H9 (cell line): ENCODE data around the gene TRABD. TPM values are rescaled to one million over a fixed set of nuclear protein-coding genes. Genes with fewer than 3 reads are reported as not detected.

Experiments
- DNase-seq: peaks from one replicate; pipeline ENCODE4 v3.0.0-alpha.2; 2017
- H2AFZ ChIP-seq: one replicate; pipeline ENCODE4 v1.6.1; 2013; ENCODE audit warnings: mild to moderate bottlenecking, low read length, control low read depth, moderate library complexity
- H2AK5ac ChIP-seq: 2 replicates; pipeline ENCODE4 v1.6.1; 2013; ENCODE audit warnings: low read length, control low read depth, mixed read lengths; ENCODE audit not compliant: insufficient read length
- H2BK120ac ChIP-seq: one replicate; pipeline ENCODE4 v1.6.1; 2013; ENCODE audit warnings: low read depth, mild to moderate bottlenecking, low read length, control low read depth, inconsistent platforms; ENCODE audit not compliant: poor library complexity, severe bottlenecking
- H2BK12ac ChIP-seq: 2 replicates; pipeline ENCODE4 v1.6.1; 2013; ENCODE audit warnings: low read length, control low read depth, mixed read lengths, low read depth; ENCODE audit not compliant: insufficient read length
- H2BK15ac ChIP-seq: 2 replicates; pipeline ENCODE4 v1.6.1; 2013; ENCODE audit warnings: low read depth, low read length, control low read depth
- H2BK20ac ChIP-seq: one replicate; pipeline ENCODE4 v1.6.1; 2013; ENCODE audit warnings: low read depth, mild to moderate bottlenecking, low read length, control low read depth, inconsistent platforms; ENCODE audit not compliant: poor library complexity, severe bottlenecking
- H2BK5ac ChIP-seq: 2 replicates; pipeline ENCODE4 v1.6.1; 2013; ENCODE audit warnings: low read length, control low read depth, mixed read lengths; ENCODE audit not compliant: insufficient read length
- H3K14ac ChIP-seq: 2 replicates; pipeline ENCODE4 v1.6.1; 2013; ENCODE audit warnings: low read length, control low read depth; ENCODE audit not compliant: insufficient read depth
- H3K18ac ChIP-seq: 2 replicates; pipeline ENCODE4 v1.6.1; 2013; ENCODE audit warnings: low read depth, mild to moderate bottlenecking, mixed read lengths, low read length, control low read depth; ENCODE audit not compliant: insufficient read length
- H3K23ac ChIP-seq: 2 replicates; pipeline ENCODE4 v1.6.1; 2013; ENCODE audit warnings: low read length, control low read depth, mixed read lengths, low read depth; ENCODE audit not compliant: insufficient read length
- H3K23me2 ChIP-seq: 2 replicates; pipeline ENCODE4 v1.6.1; 2013; ENCODE audit warnings: low read depth, mild to moderate bottlenecking, mixed read lengths, low read length, control low read depth; ENCODE audit not compliant: insufficient read length, poor library complexity, severe bottlenecking
- H3K27ac ChIP-seq: 2 replicates; pipeline ENCODE4 v1.5.1; 2013; ENCODE audit warnings: low read length, control low read depth, mixed read lengths, low read depth; ENCODE audit not compliant: insufficient read length
- H3K27me3 ChIP-seq: 2 replicates; pipeline ENCODE4 v1.6.1; 2013; ENCODE audit warnings: low read length, control low read depth, inconsistent platforms; ENCODE audit not compliant: insufficient read depth
- H3K4ac ChIP-seq: 2 replicates; pipeline ENCODE4 v1.6.1; 2013; ENCODE audit warnings: low read depth, mild to moderate bottlenecking, control low read depth, inconsistent platforms, low read length, moderate library complexity
- H3K4me1 ChIP-seq: 2 replicates; pipeline ENCODE4 v1.6.1; 2013; ENCODE audit warnings: low read length, control low read depth, inconsistent platforms; ENCODE audit not compliant: insufficient read depth
- H3K4me2 ChIP-seq: 2 replicates; pipeline ENCODE4 v1.6.1; 2013; ENCODE audit warnings: low read length, control low read depth, mixed read lengths; ENCODE audit not compliant: insufficient read length, insufficient read depth
- H3K56ac ChIP-seq: 2 replicates; pipeline ENCODE4 v1.6.1; 2013; ENCODE audit warnings: low read depth, mild to moderate bottlenecking, mixed read lengths, low read length, control low read depth; ENCODE audit not compliant: insufficient read length
- H3K79me1 ChIP-seq: 2 replicates; pipeline ENCODE4 v1.6.1; 2013; ENCODE audit warnings: low read depth, mild to moderate bottlenecking, moderate library complexity, low read length, control low read depth, inconsistent platforms; ENCODE audit not compliant: insufficient read depth, poor library complexity, severe bottlenecking
- H3K79me2 ChIP-seq: 2 replicates; pipeline ENCODE4 v1.6.1; 2013; ENCODE audit warnings: low read length, control low read depth, inconsistent platforms; ENCODE audit not compliant: insufficient read depth
- H3K9ac ChIP-seq: 2 replicates; pipeline ENCODE4 v1.6.1; 2013; ENCODE audit warnings: low read length, control low read depth, mixed read lengths; ENCODE audit not compliant: insufficient read length; ENCODE audit errors: extremely low read depth
- H3K9me3 ChIP-seq: one replicate; pipeline ENCODE4 v1.6.1; 2013; ENCODE audit warnings: low read depth, low read length, inconsistent platforms; ENCODE audit not compliant: control insufficient read depth
- H3T11ph ChIP-seq: one replicate; pipeline ENCODE4 v1.6.1; 2013; ENCODE audit warnings: mild to moderate bottlenecking, low read length, control low read depth, inconsistent platforms
- H4K20me1 ChIP-seq: one replicate; pipeline ENCODE4 v1.6.1; 2013; ENCODE audit not compliant: control insufficient read depth, insufficient read length, insufficient read depth
- H4K5ac ChIP-seq: 2 replicates; pipeline ENCODE4 v1.6.1; 2013; ENCODE audit warnings: low read depth, mild to moderate bottlenecking, mixed read lengths, low read length, control low read depth; ENCODE audit not compliant: insufficient read length
- H4K8ac ChIP-seq: replicated peaks from 2 replicates; pipeline ENCODE4 v1.6.1; 2013; ENCODE audit warnings: low read length, control low read depth, mixed read lengths, low read depth; ENCODE audit not compliant: insufficient read length
- H4K91ac ChIP-seq: 2 replicates; pipeline ENCODE4 v1.6.1; 2013; ENCODE audit warnings: low read depth, mild to moderate bottlenecking, moderate library complexity, mixed read lengths, low read length, control low read depth; ENCODE audit not compliant: insufficient read length
- H3K27ac Mint-ChIP-seq, 3 experiments: 2 replicates in 2 of 3; 3 replicates in 1 of 3; pipeline ENCODE4 v1.8.0; 2020 to 2021; ENCODE audit warnings: mixed read lengths in 3 of 3, mild to moderate bottlenecking in 1 of 3, moderate library complexity in 1 of 3
- H3K27me3 Mint-ChIP-seq: 2 replicates; pipeline ENCODE4 v1.8.0; 2021; ENCODE audit warnings: low read depth, mild to moderate bottlenecking, moderate library complexity, mixed read lengths
- H3K36me3 Mint-ChIP-seq, 3 experiments: 2 replicates in 2 of 3; 3 replicates in 1 of 3; pipeline ENCODE4 v1.8.0; 2020 to 2021; ENCODE audit warnings: low read depth in 3 of 3, mixed read lengths in 3 of 3; ENCODE audit not compliant: insufficient read depth in 1 of 3
- H3K4me1 Mint-ChIP-seq, 2 experiments: 2 replicates each; pipeline ENCODE4 v1.8.0; 2020; ENCODE audit warnings: mixed read lengths in 2 of 2
- H3K4me3 Mint-ChIP-seq, 2 experiments: 2 replicates in 1 of 2; 3 replicates in 1 of 2; pipeline ENCODE4 v1.8.0; 2020 to 2021; ENCODE audit warnings: mild to moderate bottlenecking in 2 of 2, mixed read lengths in 2 of 2, moderate library complexity in 1 of 2
- H3K9me3 Mint-ChIP-seq, 2 experiments: 2 replicates in 1 of 2; 3 replicates in 1 of 2; pipeline ENCODE4 v1.8.0; 2020; ENCODE audit warnings: mild to moderate bottlenecking in 2 of 2, mixed read lengths in 2 of 2, moderate library complexity in 1 of 2
- WGBS: extraction: QIAGEN DNeasy Blood & Tissue Kit; methylation state at CpG from one replicate; pipeline ENCODE4 v1.1.7; 2013; ENCODE audit warnings: missing lambda C conversion rate, low lambda C conversion rate, mixed read lengths; ENCODE audit not compliant: insufficient read length; ENCODE audit errors: extremely low coverage; 5-methylcytosine and 5-hydroxymethylcytosine counted together
- total RNA-seq: library from RNA; stranded (reverse); gene quantifications from 2 replicates; pipeline ENCODE4 v1.2.1, GENCODE V29; 2021
- TF ChIP-seq, protein P1 (sequence below): fragments of 200-600 bp; sonication (generic); conservative IDR thresholded peaks from 3 replicates; pipeline ENCODE4 v1.8.0; 2021; ENCODE audit warnings: antibody characterized with exemption, mild to moderate bottlenecking

The TRABD gene
- total RNA-seq, 1 experiment from 2014 or later = 47.8 TPM

- Histone ChIP-seq H3K56ac (no peak overlapping the region), H3K27ac (no peak overlapping the region), H2BK120ac (no peak overlapping the region), H2BK12ac (no peak overlapping the region), H3K4ac (no peak overlapping the region), H2BK20ac (no peak overlapping the region), H3K14ac (no peak overlapping the region), H3T11ph (no peak overlapping the region), H3K27me3 (peaks cover 3% of the 10 kb centered on the region; the same call in 1 of the 2 replicates), H3K4me1 (no peaks in the 10 kb centered on the region), H3K23ac (no peak overlapping the region), H2BK15ac (no peak overlapping the region), H2BK5ac (no peak overlapping the region), H3K9ac (no peak overlapping the region), H3K9me3 (no peaks in the 10 kb centered on the region), H4K5ac (no peak overlapping the region), H3K79me1 (no peaks in the 10 kb centered on the region), H3K23me2 (peaks cover 5% of the 10 kb centered on the region), H2AFZ (no peak overlapping the region), H3K4me2 (no peak overlapping the region), H2AK5ac (no peak overlapping the region), H3K79me2 (no peaks in the 10 kb centered on the region), H4K91ac (no peak overlapping the region), H4K8ac (no peak overlapping the region), H3K18ac (no peak overlapping the region), H4K20me1 (no peaks in the 10 kb centered on the region)
- no CpG with 5 or more reads among the region's 26 CpGs for WGBS
- no peak overlapping the region for H3K4me3 Mint-ChIP-seq
- peaks cover 2 to 9% (median 4%) of the 10 kb centered on the region in 3 experiments; a peak in 4 of 7 replicates for H3K36me3 Mint-ChIP-seq
- TF ChIP-seq, protein P1, sequence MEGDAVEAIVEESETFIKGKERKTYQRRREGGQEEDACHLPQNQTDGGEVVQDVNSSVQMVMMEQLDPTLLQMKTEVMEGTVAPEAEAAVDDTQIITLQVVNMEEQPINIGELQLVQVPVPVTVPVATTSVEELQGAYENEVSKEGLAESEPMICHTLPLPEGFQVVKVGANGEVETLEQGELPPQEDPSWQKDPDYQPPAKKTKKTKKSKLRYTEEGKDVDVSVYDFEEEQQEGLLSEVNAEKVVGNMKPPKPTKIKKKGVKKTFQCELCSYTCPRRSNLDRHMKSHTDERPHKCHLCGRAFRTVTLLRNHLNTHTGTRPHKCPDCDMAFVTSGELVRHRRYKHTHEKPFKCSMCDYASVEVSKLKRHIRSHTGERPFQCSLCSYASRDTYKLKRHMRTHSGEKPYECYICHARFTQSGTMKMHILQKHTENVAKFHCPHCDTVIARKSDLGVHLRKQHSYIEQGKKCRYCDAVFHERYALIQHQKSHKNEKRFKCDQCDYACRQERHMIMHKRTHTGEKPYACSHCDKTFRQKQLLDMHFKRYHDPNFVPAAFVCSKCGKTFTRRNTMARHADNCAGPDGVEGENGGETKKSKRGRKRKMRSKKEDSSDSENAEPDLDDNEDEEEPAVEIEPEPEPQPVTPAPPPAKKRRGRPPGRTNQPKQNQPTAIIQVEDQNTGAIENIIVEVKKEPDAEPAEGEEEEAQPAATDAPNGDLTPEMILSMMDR = no peak
- H3K27ac Mint-ChIP-seq = no peak overlapping the region
- H3K4me1 Mint-ChIP-seq = peaks cover 4 to 7% of the 10 kb centered on the region in 2 experiments
- DNase-seq = no peak
- no peaks in the 10 kb centered on the region; a peak in 1 of 5 replicates for H3K9me3 Mint-ChIP-seq
- peaks cover 25% of the 10 kb centered on the region for H3K27me3 Mint-ChIP-seq
These were observed 12.3 kb upstream of the TRABD start for GRCh38 chr22:50173311-50173982.
